Right atrium auricular region (tissue), 2 donors: Measurements from ENCODE around the gene ASTN2. TPM values are rescaled to one million over a fixed set of nuclear protein-coding genes. Genes with fewer than 3 reads are reported as not detected.
"Not testable (repeated sequence)": the region's sequence is repeated elsewhere in the genome, so short reads cannot be mapped to it uniquely, and the experiment has no call there.

Experiments
- DNase-seq: peaks from one replicate; pipeline ENCODE4 v3.0.0-alpha.2; 2019; ENCODE audit warnings: low spot score
- H3K27ac ChIP-seq, 2 donors: fragments of 200-600 bp; sonication (generic); 1 replicate in 1 of 2; 2 replicates in 1 of 2; pipeline ENCODE4 v1.5.1; 2016 to 2019
- H3K27me3 ChIP-seq, 2 donors: fragments of 200-600 bp; sonication (generic); one replicate each; pipeline versions ENCODE4 v1.5.1 to v1.6.0; 2017 to 2019
- H3K36me3 ChIP-seq: fragments of 200-600 bp; sonication (generic); one replicate; pipeline ENCODE4 v1.5.1; 2016
- H3K4me1 ChIP-seq, 2 donors: fragments of 200-600 bp; sonication (generic); one replicate each; pipeline versions ENCODE4 v1.5.1 to v1.6.0; 2017 to 2019
- H3K4me3 ChIP-seq, 2 donors: fragments of 200-600 bp; sonication (generic); 1 replicate in 1 of 2; 2 replicates in 1 of 2; pipeline ENCODE4 v1.5.1; 2017 to 2019; ENCODE audit warnings: mild to moderate bottlenecking in 1 of 2, moderate library complexity in 1 of 2
- H3K9me3 ChIP-seq, 2 donors: fragments of 200-600 bp; sonication (generic); one replicate each; pipeline ENCODE4 v1.5.1; 2019
- CTCF ChIP-seq, 2 donors: fragments of 200-600 bp; sonication (generic); IDR thresholded peaks; one replicate each; pipeline ENCODE4 v1.5.1; 2019; ENCODE audit warnings: antibody characterized with exemption in 2 of 2
- total RNA-seq, 2 donors: library from RNA; depleted of rRNA; stranded (reverse); fragments of >200 nt; gene quantifications; one replicate each; pipeline ENCODE4 v1.1.0, GENCODE V29; 2016

Gene ASTN2
- total RNA-seq, 2 donors from 2014 or later, result 11.1 to 32.2 TPM

- Histone ChIP-seq H3K9me3 (no peaks in the 10 kb centered on the region), H3K4me3 (no peak overlapping the region), H3K27me3 (no peaks in the 10 kb centered on the region), H3K4me1 (no peaks in the 10 kb centered on the region), H3K36me3 (no peaks in the 10 kb centered on the region), H3K27ac (no peak overlapping the region)
- no peak for DNase-seq
- TF ChIP-seq CTCF (IDR thresholded peaks at IDR 0.05), result no peak
Measured at GRCh38 chr9:116929621-116930020, 485.2 kb downstream of the ASTN2 start.

- no peak for TF ChIP-seq CTCF (IDR thresholded peaks at IDR 0.05)
- no peaks in the 10 kb centered on the region for H3K36me3 ChIP-seq
Measured at GRCh38 chr9:116928884-116929283, 486.0 kb downstream of the ASTN2 start.

GRCh38 chr9:116928289-116928688 lies 486.6 kb downstream of the ASTN2 start:
- no peak overlapping the region for H3K4me3 ChIP-seq
- H3K27me3 ChIP-seq, result no peaks in the 10 kb centered on the region
- H3K27ac ChIP-seq, result no peak overlapping the region
- H3K4me1 ChIP-seq, result no peaks in the 10 kb centered on the region
- no peak for TF ChIP-seq CTCF (IDR thresholded peaks at IDR 0.05)
- H3K9me3 ChIP-seq, result no peaks in the 10 kb centered on the region
- no peak for DNase-seq
- no peaks in the 10 kb centered on the region for H3K36me3 ChIP-seq

More at GRCh38 chr9:116928884-116929283, 486.0 kb downstream of the ASTN2 start:
- no peaks in the 10 kb centered on the region for H3K9me3 ChIP-seq
- no peak overlapping the region for H3K4me3 ChIP-seq
- no peak overlapping the region for H3K27ac ChIP-seq
- no peaks in the 10 kb centered on the region for H3K27me3 ChIP-seq
- no peak for DNase-seq
- H3K4me1 ChIP-seq, result no peaks in the 10 kb centered on the region

GRCh38 chr9:116927726-116928125 lies 487.1 kb downstream of the ASTN2 start:
- H3K27ac ChIP-seq, result no peak overlapping the region
- TF ChIP-seq CTCF (IDR thresholded peaks at IDR 0.05), result no peak

GRCh38 chr9:116925121-116925520 lies 489.7 kb downstream of the ASTN2 start:
- no peak overlapping the region for H3K27ac ChIP-seq
- no peak overlapping the region for H3K4me3 ChIP-seq
- H3K9me3 ChIP-seq, result no peaks in the 10 kb centered on the region
- no peaks in the 10 kb centered on the region for H3K36me3 ChIP-seq
- no peak for DNase-seq
- H3K27me3 ChIP-seq, result no peaks in the 10 kb centered on the region
- TF ChIP-seq CTCF (IDR thresholded peaks at IDR 0.05), result no peak
- H3K4me1 ChIP-seq, result no peaks in the 10 kb centered on the region

More at GRCh38 chr9:116927726-116928125, 487.1 kb downstream of the ASTN2 start:
- no peaks in the 10 kb centered on the region for H3K36me3 ChIP-seq
- no peaks in the 10 kb centered on the region for H3K27me3 ChIP-seq
- no peaks in the 10 kb centered on the region for H3K9me3 ChIP-seq
- no peak overlapping the region for H3K4me3 ChIP-seq
- no peak for DNase-seq
- H3K4me1 ChIP-seq, result no peaks in the 10 kb centered on the region

GRCh38 chr9:116924462-116925110 lies 490.3 kb downstream of the ASTN2 start:
- H3K27me3 ChIP-seq, result no peaks in the 10 kb centered on the region
- no peaks in the 10 kb centered on the region for H3K9me3 ChIP-seq
- no peak for DNase-seq
- no peaks in the 10 kb centered on the region for H3K4me1 ChIP-seq
- no peaks in the 10 kb centered on the region for H3K36me3 ChIP-seq
- TF ChIP-seq CTCF (IDR thresholded peaks at IDR 0.05), result no peak
- H3K4me3 ChIP-seq, result no peak overlapping the region
- no peak overlapping the region for H3K27ac ChIP-seq

GRCh38 chr9:116917895-116918508 lies 496.9 kb downstream of the ASTN2 start:
- H3K27me3 ChIP-seq, H3K4me3 ChIP-seq: not testable (repeated sequence)

More at GRCh38 chr9:116917895-116918508, 496.9 kb downstream of the ASTN2 start:
- H3K9me3 ChIP-seq, DNase-seq, H3K27ac ChIP-seq, H3K4me1 ChIP-seq, H3K36me3 ChIP-seq: not testable (repeated sequence)
